HepG2 (cell line): Measurements from ENCODE around the gene METTL25. TPM values are rescaled to one million over a fixed set of nuclear protein-coding genes. Genes with fewer than 3 reads are reported as not detected.

Source experiments
- ATAC-seq: fragments of 200-7000 bp; cut with Tn5 transposase; 3 replicates; pipeline ENCODE4 v1.9.1; 2020; ENCODE audit warnings: mild to moderate bottlenecking, moderate library complexity
- BruUV-seq: library from RNA; stranded (reverse); fragments of 400-500 nt; replicated peaks from 2 replicates; lab custom pipeline; 2021; lab: Mats Ljungman, UMichigan
- CTCF ChIA-PET: fragments of 300-600 bp; formaldehyde crosslinking; extraction: SDS; loops from one replicate; lab custom pipeline; 2021; ENCODE audit warnings: low total read pairs, inconsistent platforms, low intra/inter-chr PET ratio; lab: Yijun Ruan, JAX
- POLR2A ChIA-PET: fragments of 350-600 bp; sonication (Branson Sonifier 250); formaldehyde crosslinking; loops from one replicate; lab custom pipeline; 2020; ENCODE audit warnings: antibody characterized with exemption, inconsistent platforms; lab: Yijun Ruan, JAX
- DNase-seq: peaks from one replicate; pipeline ENCODE4 v3.0.0-alpha.2; 2015; ENCODE audit warnings: low spot score
- FAIRE-seq: peaks from 3 replicates; lab custom pipeline; 2011; peaks lifted over from hg19 to GRCh38; lab: Jason Lieb, UNC
- H2AFZ ChIP-seq: one replicate; pipeline ENCODE4 v1.6.1; 2011; ENCODE audit warnings: low read length, inconsistent platforms
- H3K27ac ChIP-seq: fragments of 300-600 bp; 3 replicates; pipeline ENCODE4 v1.8.0; 2011; ENCODE audit warnings: mixed run types, mild to moderate bottlenecking, mixed read lengths, low read length, inconsistent platforms; ENCODE audit not compliant: insufficient read depth; ENCODE audit errors: extremely low read length
- H3K27me3 ChIP-seq, 2 experiments: fragments of 200-600 bp in 1 of 2; 2 replicates in 1 of 2; 3 replicates in 1 of 2; pipeline versions ENCODE4 v1.6.0 to v1.8.0; 2011; ENCODE audit warnings: low read length in 2 of 2, mild to moderate bottlenecking in 2 of 2, moderate library complexity in 2 of 2, inconsistent platforms in 1 of 2; ENCODE audit not compliant: insufficient read depth in 2 of 2, control insufficient read depth in 1 of 2
- H3K36me3 ChIP-seq, 2 experiments: fragments of 200-600 bp in 1 of 2; replicated peaks in 1 of 2; 2 replicates in 1 of 2; 3 replicates in 1 of 2; pipeline versions ENCODE4 v1.5.1 to v1.8.0; 2011; ENCODE audit warnings: low read length in 2 of 2, inconsistent platforms in 1 of 2; ENCODE audit not compliant: insufficient read depth in 2 of 2, control insufficient read depth in 1 of 2
- H3K4me1 ChIP-seq: 2 replicates; pipeline ENCODE4 v1.5.1; 2012; ENCODE audit warnings: low read length, inconsistent platforms; ENCODE audit not compliant: insufficient read depth
- H3K4me2 ChIP-seq: 2 replicates; pipeline ENCODE4 v1.6.0; 2011; ENCODE audit warnings: low read depth, low read length, inconsistent platforms
- H3K4me3 ChIP-seq, 3 experiments: fragments of 200-600 bp in 1 of 3; sonication (generic), shearing (Covaris generic) in 1 of 3; replicated peaks in 1 of 3; 2 replicates each; pipeline ENCODE4 v1.5.1; 2011 to 2016; ENCODE audit warnings: low read length in 3 of 3, inconsistent platforms in 2 of 3, low read depth in 2 of 3, mild to moderate bottlenecking in 2 of 3, control low read depth in 1 of 3, mixed read lengths in 1 of 3; ENCODE audit not compliant: insufficient read depth in 1 of 3
- H3K79me2 ChIP-seq: one replicate; pipeline ENCODE4 v1.6.1; 2011; ENCODE audit warnings: low read length, inconsistent platforms; ENCODE audit not compliant: insufficient read depth
- H3K9ac ChIP-seq: 2 replicates; pipeline ENCODE4 v1.6.0; 2011; ENCODE audit warnings: mild to moderate bottlenecking, low read depth, low read length, inconsistent platforms; ENCODE audit not compliant: insufficient read depth
- H3K9me3 ChIP-seq: 2 replicates; pipeline ENCODE4 v1.5.1; 2012; ENCODE audit warnings: mild to moderate bottlenecking, low read length
- H4K20me1 ChIP-seq: 2 replicates; pipeline ENCODE4 v1.6.0; 2011; ENCODE audit warnings: inconsistent platforms, mild to moderate bottlenecking, low read length, moderate library complexity; ENCODE audit not compliant: insufficient read depth
- EHMT2 ChIP-seq: fragments of 200-600 bp; sonication (generic); IDR thresholded peaks from 2 replicates; pipeline ENCODE4 v1.7.0; 2017; ENCODE audit warnings: antibody characterized with exemption, low read depth, low read length, borderline replicate concordance
- ERF ChIP-seq: IDR thresholded peaks from 2 replicates; pipeline ENCODE4 v1.6.1; 2018; ENCODE audit warnings: missing biosample characterization, missing genetic modification reagents
- KLF12 ChIP-seq: sonication (generic); formaldehyde crosslinking; IDR thresholded peaks from 2 replicates; pipeline ENCODE4 v1.4.0; 2020; ENCODE audit warnings: missing genetic modification reagents, borderline replicate concordance
- NCOA5 ChIP-seq: sonication (generic); formaldehyde crosslinking; IDR thresholded peaks from 2 replicates; pipeline ENCODE4 v1.4.0; 2020; ENCODE audit warnings: missing genetic modification reagents
- POGZ ChIP-seq: sonication (generic); formaldehyde crosslinking; IDR thresholded peaks from 2 replicates; pipeline ENCODE4 v1.4.0; 2020; ENCODE audit warnings: mild to moderate bottlenecking, missing genetic modification reagents
- PRDM15 ChIP-seq: sonication (generic); formaldehyde crosslinking; IDR thresholded peaks from 2 replicates; pipeline ENCODE4 v1.4.0; 2020; ENCODE audit warnings: missing genetic modification reagents
- SALL2 ChIP-seq: sonication (generic); formaldehyde crosslinking; IDR thresholded peaks from 2 replicates; pipeline ENCODE4 v1.8.1; 2023; ENCODE audit warnings: mild to moderate bottlenecking, missing genetic modification reagents, inconsistent platforms
- USF2 ChIP-seq, 2 experiments: sonication (generic) in 1 of 2; formaldehyde crosslinking in 1 of 2; IDR thresholded peaks; 2 replicates each; pipeline versions ENCODE4 v1.5.1 to v1.6.1; 2011 to 2020; ENCODE audit warnings: borderline replicate concordance in 1 of 2, low read depth in 1 of 2, low read length in 1 of 2, mild to moderate bottlenecking in 1 of 2, missing genetic modification reagents in 1 of 2, moderate library complexity in 1 of 2
- ZBTB37 ChIP-seq: sonication (generic); formaldehyde crosslinking; IDR thresholded peaks from 2 replicates; pipeline ENCODE4 v1.4.0; 2020; ENCODE audit warnings: mild to moderate bottlenecking, missing genetic modification reagents
- ZNF34 ChIP-seq: sonication (generic); formaldehyde crosslinking; IDR thresholded peaks from 2 replicates; pipeline ENCODE4 v1.4.0; 2020; ENCODE audit warnings: mild to moderate bottlenecking, missing genetic modification reagents, borderline replicate concordance
- ZNF503 ChIP-seq: sonication (generic); formaldehyde crosslinking; IDR thresholded peaks from 2 replicates; pipeline ENCODE4 v1.4.0; 2020; ENCODE audit warnings: missing genetic modification reagents
- ZNF569 ChIP-seq: sonication (generic); formaldehyde crosslinking; IDR thresholded peaks from 2 replicates; pipeline ENCODE4 v1.5.0; 2020; ENCODE audit warnings: mild to moderate bottlenecking, missing genetic modification reagents, moderate library complexity, borderline replicate concordance
- ZNF749 ChIP-seq: sonication (generic); formaldehyde crosslinking; IDR thresholded peaks from 2 replicates; pipeline ENCODE4 v1.8.0; 2022; ENCODE audit warnings: mild to moderate bottlenecking, missing genetic modification reagents, moderate library complexity, borderline replicate concordance
- WGBS: methylation state at CpG from one replicate; pipeline ENCODE4 v1.1.6; 2017; ENCODE audit warnings: low lambda C conversion rate; 5-methylcytosine and 5-hydroxymethylcytosine counted together
- in situ Hi-C: cut with HindIII; loops from 2 replicates; pipeline ENCODE4 v1.10.0; 2017; ENCODE audit warnings: low pct_unique_long_range_greater_than_20kb; ENCODE audit not compliant: extremely low pct_ligation_motif_present
- intact Hi-C: fragments of 100-400 bp; cut with micrococcal nuclease; formaldehyde crosslinking; loops from one replicate; pipeline ENCODE4 v1.10.0; 2022; ENCODE audit not compliant: unreplicated experiment
- polyA plus RNA-seq, 8 experiments: library from polyadenylated mRNA; depleted of rRNA in 3 of 8; stranded (reverse) in 7 of 8; unstranded in 1 of 8; fragments of >200 nt; fragmentation: Illumina TruSeq in 4 of 8; extraction: Trizol in 4 of 8; gene quantifications; 2 replicates each; pipeline versions ENCODE4 v1.2.1 to v1.2.3, GENCODE V29; 2011 to 2016; ENCODE audit warnings: low read depth in 4 of 8, missing spikeins in 1 of 8, mixed read lengths in 1 of 8; ENCODE audit not compliant: insufficient read depth in 1 of 8
- total RNA-seq, 5 experiments: library from RNA; depleted of rRNA; stranded (reverse); fragments of >200 nt; fragmentation: Illumina TruSeq; extraction: Trizol; gene quantifications; 2 replicates each; pipeline ENCODE4 v1.2.3, GENCODE V29; 2016; ENCODE audit warnings: low read depth in 1 of 5

METTL25 gene
- total and polyA plus RNA-seq, 2 of the 13 experiments (the other 11 are each of a cell fraction or from before 2014, with no cell fraction given), result 2.2 to 7.8 TPM

DNA sequence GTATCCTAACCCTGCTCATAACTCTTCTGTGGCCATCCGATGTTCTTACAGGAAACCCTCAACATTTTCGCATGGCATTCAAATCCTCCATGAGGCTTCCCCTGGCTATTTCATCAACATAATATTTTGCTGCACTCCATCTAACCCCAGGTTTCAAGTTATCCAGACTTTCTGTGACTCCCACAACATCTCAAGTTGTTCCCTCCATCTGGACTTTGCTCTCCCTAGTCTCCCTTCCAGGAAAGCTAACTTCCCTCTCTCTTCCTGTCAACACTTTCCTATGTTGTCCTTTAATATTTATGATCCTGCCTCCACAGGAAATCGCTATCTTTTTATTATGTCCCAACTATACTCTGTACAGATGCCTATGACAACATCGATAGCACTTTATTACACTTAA, 146.1 kb downstream of the METTL25 start:
- WGBS, result 35% methylated on average over 4 of the region's 4 CpGs
- ChIA-PET POLR2A (no interaction called here), CTCF (no interaction called here)
- TF ChIP-seq KLF12, result no peak
- TF ChIP-seq EHMT2, result no peak
- no peak for TF ChIP-seq SALL2 (CRISPR knock-in tag)
- TF ChIP-seq POGZ (CRISPR knock-in tag), result no peak
- TF ChIP-seq USF2 (IDR thresholded peaks at IDR 0.05; ENCODE audit: low read depth, low read length), result no peak
- TF ChIP-seq USF2 (CRISPR knock-in tag; IDR thresholded peaks at IDR 0.05; ENCODE audit: borderline replicate concordance), result no peak
- TF ChIP-seq ZNF749 (CRISPR knock-in tag), result no peak
- no peak for TF ChIP-seq ZBTB37
- no peak for TF ChIP-seq NCOA5
- TF ChIP-seq ZNF503 (CRISPR knock-in tag), result no peak
- TF ChIP-seq ERF (CRISPR knock-in tag), result no peak
- TF ChIP-seq ZNF34 (CRISPR knock-in tag), result no peak
- no peak for TF ChIP-seq PRDM15 (CRISPR knock-in tag)
- no peak for TF ChIP-seq ZNF569

More for the DNA sequence above, 146.1 kb downstream of the METTL25 start:
- H3K79me2 ChIP-seq, result no peaks in the 10 kb centered on the region
- no TSS peak for BruUV-seq
- in situ Hi-C loops (no loop called here), intact Hi-C loops (no loop called here)
- H2AFZ ChIP-seq, result no peak overlapping the region
- H3K27ac ChIP-seq, result no peak overlapping the region
- H3K27me3 ChIP-seq, result no peaks in the 10 kb centered on the region
- no peaks in the 10 kb centered on the region for H3K4me1 ChIP-seq
- H3K9ac ChIP-seq, result no peak overlapping the region
- H4K20me1 ChIP-seq, result no peaks in the 10 kb centered on the region
- FAIRE-seq, result no peak
- no peak overlapping the region for H3K4me3 ChIP-seq
- DNase-seq, result no peak
- H3K4me2 ChIP-seq, result no peak overlapping the region
- ATAC-seq, result no peak
- H3K36me3 ChIP-seq, result no peaks in the 10 kb centered on the region
- H3K9me3 ChIP-seq, result no peaks in the 10 kb centered on the region
